Mesenchymal stem cell (in vitro differentiated cells and primary cell): ENCODE results near the gene HACE1. TPM values are rescaled to one million over a fixed set of nuclear protein-coding genes. Genes with fewer than 3 reads are reported as not detected.

ENCODE experiments used
- DNase-seq: peaks from one replicate; pipeline ENCODE4 v3.0.0-alpha.2; 2013
- H2AFZ ChIP-seq: one replicate; pipeline ENCODE4 v1.6.1; 2013; ENCODE audit warnings: low read depth, mild to moderate bottlenecking, control low read depth, inconsistent platforms, low read length, moderate library complexity
- H2AK5ac ChIP-seq: 2 replicates; pipeline ENCODE4 v1.6.1; 2013; ENCODE audit warnings: low read length, moderate library complexity, mild to moderate bottlenecking, inconsistent platforms; ENCODE audit not compliant: severe bottlenecking
- H2BK120ac ChIP-seq: one replicate; pipeline ENCODE4 v1.6.1; 2013; ENCODE audit warnings: low read depth, mild to moderate bottlenecking, inconsistent platforms, low read length, moderate library complexity
- H2BK12ac ChIP-seq, 2 experiments: one replicate each; pipeline ENCODE4 v1.6.1; 2013; ENCODE audit warnings: inconsistent platforms in 2 of 2, low read length in 2 of 2, mild to moderate bottlenecking in 2 of 2, moderate library complexity in 2 of 2, control low read depth in 1 of 2
- H2BK15ac ChIP-seq: one replicate; pipeline ENCODE4 v1.6.1; 2013; ENCODE audit warnings: mild to moderate bottlenecking, low read depth, inconsistent platforms; ENCODE audit not compliant: poor library complexity, severe bottlenecking
- H2BK5ac ChIP-seq: 2 replicates; pipeline ENCODE4 v1.6.1; 2013; ENCODE audit warnings: low read depth, mild to moderate bottlenecking, low read length, control low read depth, inconsistent platforms; ENCODE audit not compliant: poor library complexity, severe bottlenecking
- H3K14ac ChIP-seq, 2 experiments: one replicate each; pipeline ENCODE4 v1.6.1; 2013; ENCODE audit warnings: inconsistent platforms in 2 of 2, low read length in 2 of 2, control low read depth in 1 of 2, mild to moderate bottlenecking in 1 of 2, moderate library complexity in 1 of 2
- H3K18ac ChIP-seq, 2 experiments: one replicate each; pipeline ENCODE4 v1.6.1; 2013; ENCODE audit warnings: inconsistent platforms in 2 of 2, low read length in 2 of 2, control low read depth in 1 of 2, low read depth in 1 of 2, mild to moderate bottlenecking in 1 of 2
- H3K23ac ChIP-seq, 2 experiments: one replicate each; pipeline ENCODE4 v1.6.1; 2013; ENCODE audit warnings: inconsistent platforms in 2 of 2, low read length in 2 of 2, mild to moderate bottlenecking in 2 of 2, moderate library complexity in 2 of 2, control low read depth in 1 of 2
- H3K27ac ChIP-seq: 2 replicates; pipeline ENCODE4 v1.5.1; 2013; ENCODE audit warnings: mild to moderate bottlenecking, moderate library complexity, low read length, control low read depth, inconsistent platforms; ENCODE audit not compliant: poor library complexity, severe bottlenecking
- H3K27me3 ChIP-seq, 2 experiments: 2 replicates each; pipeline versions ENCODE4 v1.6.1 to v1.7.0; 2013; ENCODE audit warnings: low read length in 2 of 2, mild to moderate bottlenecking in 2 of 2, moderate library complexity in 2 of 2, control low read depth in 1 of 2, inconsistent platforms in 1 of 2; ENCODE audit not compliant: control insufficient read depth in 1 of 2, insufficient read depth in 1 of 2
- H3K36me3 ChIP-seq, 2 experiments: 2 replicates each; pipeline versions ENCODE4 v1.6.1 to v1.7.0; 2013; ENCODE audit warnings: low read length in 2 of 2, control low read depth in 1 of 2, inconsistent platforms in 1 of 2, low read depth in 1 of 2, mild to moderate bottlenecking in 1 of 2; ENCODE audit not compliant: insufficient read depth in 2 of 2, control insufficient read depth in 1 of 2
- H3K4ac ChIP-seq, 2 experiments: one replicate each; pipeline ENCODE4 v1.6.1; 2013; ENCODE audit warnings: inconsistent platforms in 2 of 2, low read length in 2 of 2, mild to moderate bottlenecking in 2 of 2, moderate library complexity in 2 of 2, control low read depth in 1 of 2, low read depth in 1 of 2
- H3K4me1 ChIP-seq: 2 replicates; pipeline ENCODE4 v1.6.1; 2013; ENCODE audit warnings: low read depth, low read length, control low read depth; ENCODE audit not compliant: control insufficient read depth, insufficient read depth
- H3K4me2 ChIP-seq: 2 replicates; pipeline ENCODE4 v1.6.1; 2013; ENCODE audit warnings: low read length, mild to moderate bottlenecking, inconsistent platforms; ENCODE audit not compliant: poor library complexity, severe bottlenecking
- H3K4me3 ChIP-seq, 2 experiments: 2 replicates each; pipeline versions ENCODE4 v1.5.1 to v1.7.0; 2013; ENCODE audit warnings: low read length in 2 of 2, mild to moderate bottlenecking in 2 of 2, control low read depth in 1 of 2, low read depth in 1 of 2; ENCODE audit not compliant: insufficient read depth in 1 of 2
- H3K79me1 ChIP-seq: replicated peaks from 2 replicates; pipeline ENCODE4 v1.6.1; 2013; ENCODE audit warnings: mild to moderate bottlenecking, control low read depth, low read length, inconsistent platforms; ENCODE audit not compliant: poor library complexity, severe bottlenecking
- H3K9ac ChIP-seq: 2 replicates; pipeline ENCODE4 v1.7.0; 2013; ENCODE audit warnings: mild to moderate bottlenecking, low read length, moderate library complexity
- H3K9me3 ChIP-seq: 2 replicates; pipeline ENCODE4 v1.7.0; 2013; ENCODE audit warnings: mild to moderate bottlenecking, low read length; ENCODE audit not compliant: control insufficient read depth
- H4K8ac ChIP-seq: one replicate; pipeline ENCODE4 v1.6.1; 2013; ENCODE audit warnings: inconsistent platforms, mild to moderate bottlenecking, low read length, moderate library complexity
- H4K91ac ChIP-seq: one replicate; pipeline ENCODE4 v1.6.1; 2013; ENCODE audit warnings: mild to moderate bottlenecking, low read length, inconsistent platforms
- WGBS: methylation state at CpG from one replicate; pipeline ENCODE4 v1.1.7; 2013; ENCODE audit warnings: mixed read lengths; 5-methylcytosine and 5-hydroxymethylcytosine counted together
- polyA plus RNA-seq, 2 experiments: library from polyadenylated mRNA; stranded (reverse); fragments of 200-250 nt; gene quantifications; one replicate each; pipeline ENCODE4 v1.2.3, GENCODE V29; 2013

Gene HACE1
- polyA plus RNA-seq (2013, experiment 1 of 2), result 9.0 TPM
- polyA plus RNA-seq (2013, experiment 2 of 2), result 9.5 TPM

- no peak within 1 kb of the TSS for H2AK5ac ChIP-seq
- peak within 1 kb of the TSS; percentile 91 to 97 for H3K4ac ChIP-seq
- H3K9me3 ChIP-seq, result no peaks in the 10 kb centered on the region
- no peaks in the 10 kb centered on the region for H3K4me1 ChIP-seq
- H3K14ac ChIP-seq, result peak within 1 kb of the TSS in 1 of 2 experiments; percentile 99
- H3K79me1 ChIP-seq, result peaks cover 7% of the 10 kb centered on the region
- peak within 1 kb of the TSS; percentile 93 for H2BK15ac ChIP-seq
- peak within 1 kb of the TSS; percentile 69 for H2BK5ac ChIP-seq
- peak; percentile 89 for DNase-seq
- WGBS, result under 1% methylated on average over 89 of the region's 89 CpGs
- peak within 1 kb of the TSS; percentile 86 to 95 for H2BK12ac ChIP-seq
- H3K36me3 ChIP-seq, result no peaks in the 10 kb centered on the region
- H4K8ac ChIP-seq, result peak within 1 kb of the TSS; percentile 87
- H2BK120ac ChIP-seq, result peak within 1 kb of the TSS; percentile 64
- H3K4me3 ChIP-seq, result peak within 1 kb of the TSS; percentile 95 to 99
- H3K27me3 ChIP-seq, result no peaks in the 10 kb centered on the region
- peak within 1 kb of the TSS; percentile 93 for H2AFZ ChIP-seq
- peak within 1 kb of the TSS; percentile 94 for H3K9ac ChIP-seq
- no peak within 1 kb of the TSS for H3K27ac ChIP-seq
- H4K91ac ChIP-seq, result peak within 1 kb of the TSS; percentile 87
- peak within 1 kb of the TSS; percentile 85 for H3K4me2 ChIP-seq
- H3K23ac ChIP-seq, result peak within 1 kb of the TSS in 1 of 2 experiments; percentile 80
- H3K18ac ChIP-seq, result peak within 1 kb of the TSS; percentile 92 to 98
Observed at GRCh38 chr6:104859225-104860146, at the start of gene HACE1. HACE1 (minus strand) TSS chr6:104859919; CDS start chr6:104859642, 277 bp downstream.

- no peaks in the 10 kb centered on the region for H3K27me3 ChIP-seq
- no peak overlapping the region for H4K91ac ChIP-seq
- no peak overlapping the region for H3K27ac ChIP-seq
Observed at GRCh38 chr6:104908888-104909525, 49.3 kb upstream of the HACE1 start.

GRCh38 chr6:104908031-104908887, 48.5 kb upstream of the HACE1 start:
- Histone ChIP-seq H3K27ac (no peak overlapping the region), H3K9ac (no peak overlapping the region), H2BK5ac (no peak overlapping the region), H3K4me1 (no peaks in the 10 kb centered on the region), H3K4me2 (no peak overlapping the region), H3K14ac (no peak overlapping the region), H4K91ac (no peak overlapping the region), H2AK5ac (no peak overlapping the region), H2BK120ac (no peak overlapping the region), H2AFZ (no peak overlapping the region), H3K79me1 (no peaks in the 10 kb centered on the region), H3K9me3 (no peaks in the 10 kb centered on the region), H3K4me3 (no peak overlapping the region), H4K8ac (no peak overlapping the region), H3K36me3 (no peaks in the 10 kb centered on the region), H3K23ac (no peak overlapping the region), H3K18ac (no peak overlapping the region), H3K4ac (no peak overlapping the region), H2BK12ac (no peak overlapping the region), H3K27me3 (no peaks in the 10 kb centered on the region), H2BK15ac (no peak overlapping the region)
- WGBS, result 97% methylated on average over 6 of the region's 6 CpGs
- DNase-seq, result peak; percentile 18

More at GRCh38 chr6:104908888-104909525, 49.3 kb upstream of the HACE1 start:
- Histone ChIP-seq H3K4me1 (no peaks in the 10 kb centered on the region), H2BK15ac (no peak overlapping the region), H2BK5ac (no peak overlapping the region), H3K36me3 (no peaks in the 10 kb centered on the region), H3K79me1 (no peaks in the 10 kb centered on the region), H2AK5ac (no peak overlapping the region), H3K9me3 (no peaks in the 10 kb centered on the region), H3K4me2 (no peak overlapping the region), H2BK12ac (no peak overlapping the region), H3K4ac (no peak overlapping the region), H3K4me3 (no peak overlapping the region), H3K14ac (no peak overlapping the region), H3K9ac (no peak overlapping the region), H3K23ac (no peak overlapping the region), H4K8ac (no peak overlapping the region), H2BK120ac (no peak overlapping the region), H3K18ac (no peak overlapping the region), H2AFZ (no peak overlapping the region)
- WGBS, result 100% methylated on average over 1 of the region's 2 CpGs
- DNase-seq, result no peak
